ENCODE results near the gene FMR1. TPM values are rescaled to one million over a fixed set of nuclear protein-coding genes. Genes with fewer than 3 reads are reported as not detected.

The FMR1 gene
- total RNA-seq (2022; extraction: Qiagen RNA extraction; ENCODE audit: low read depth), result 21.1 to 28.3 TPM (median 24.4 TPM) in 5 replicates

DNA sequence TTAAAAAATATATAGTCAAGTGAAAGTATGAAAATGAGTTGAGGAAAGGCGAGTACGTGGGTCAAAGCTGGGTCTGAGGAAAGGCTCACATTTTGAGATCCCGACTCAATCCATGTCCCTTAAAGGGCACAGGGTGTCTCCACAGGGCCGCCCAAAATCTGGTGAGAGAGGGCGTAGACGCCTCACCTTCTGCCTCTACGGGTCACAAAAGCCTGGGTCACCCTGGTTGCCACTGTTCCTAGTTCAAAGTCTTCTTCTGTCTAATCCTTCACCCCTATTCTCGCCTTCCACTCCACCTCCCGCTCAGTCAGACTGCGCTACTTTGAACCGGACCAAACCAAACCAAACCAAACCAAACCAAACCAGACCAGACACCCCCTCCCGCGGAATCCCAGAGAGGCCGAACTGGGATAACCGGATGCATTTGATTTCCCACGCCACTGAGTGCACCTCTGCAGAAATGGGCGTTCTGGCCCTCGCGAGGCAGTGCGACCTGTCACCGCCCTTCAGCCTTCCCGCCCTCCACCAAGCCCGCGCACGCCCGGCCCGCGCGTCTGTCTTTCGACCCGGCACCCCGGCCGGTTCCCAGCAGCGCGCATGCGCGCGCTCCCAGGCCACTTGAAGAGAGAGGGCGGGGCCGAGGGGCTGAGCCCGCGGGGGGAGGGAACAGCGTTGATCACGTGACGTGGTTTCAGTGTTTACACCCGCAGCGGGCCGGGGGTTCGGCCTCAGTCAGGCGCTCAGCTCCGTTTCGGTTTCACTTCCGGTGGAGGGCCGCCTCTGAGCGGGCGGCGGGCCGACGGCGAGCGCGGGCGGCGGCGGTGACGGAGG, at the start of gene FMR1:
FMR1 (plus strand) TSS at position 728 of the 831 bp plus-strand sequence. CDS start 261 bp downstream, outside the sequence.

GRCh38 chrX:147981038-147981752, 69.5 kb downstream of the FMR1 start, which contains the start of gene FMR1NB:
Gene FMR1NB (plus strand): TSS chrX:147981337. CDS start chrX:147981403, 66 bp downstream.

Other genes with a start within 250 kb of the FMR1 start
- not detected in 5 replicates for gene FMR1NB, start 69.4 kb downstream of the FMR1 start, total RNA-seq (2022; extraction: Qiagen RNA extraction; ENCODE audit: low read depth)

Data from A549 treated with DMSO at 1 μM for 4 hours (cell line).